ENCODE measurements around the gene REV3L.

REV3L gene

DNA sequence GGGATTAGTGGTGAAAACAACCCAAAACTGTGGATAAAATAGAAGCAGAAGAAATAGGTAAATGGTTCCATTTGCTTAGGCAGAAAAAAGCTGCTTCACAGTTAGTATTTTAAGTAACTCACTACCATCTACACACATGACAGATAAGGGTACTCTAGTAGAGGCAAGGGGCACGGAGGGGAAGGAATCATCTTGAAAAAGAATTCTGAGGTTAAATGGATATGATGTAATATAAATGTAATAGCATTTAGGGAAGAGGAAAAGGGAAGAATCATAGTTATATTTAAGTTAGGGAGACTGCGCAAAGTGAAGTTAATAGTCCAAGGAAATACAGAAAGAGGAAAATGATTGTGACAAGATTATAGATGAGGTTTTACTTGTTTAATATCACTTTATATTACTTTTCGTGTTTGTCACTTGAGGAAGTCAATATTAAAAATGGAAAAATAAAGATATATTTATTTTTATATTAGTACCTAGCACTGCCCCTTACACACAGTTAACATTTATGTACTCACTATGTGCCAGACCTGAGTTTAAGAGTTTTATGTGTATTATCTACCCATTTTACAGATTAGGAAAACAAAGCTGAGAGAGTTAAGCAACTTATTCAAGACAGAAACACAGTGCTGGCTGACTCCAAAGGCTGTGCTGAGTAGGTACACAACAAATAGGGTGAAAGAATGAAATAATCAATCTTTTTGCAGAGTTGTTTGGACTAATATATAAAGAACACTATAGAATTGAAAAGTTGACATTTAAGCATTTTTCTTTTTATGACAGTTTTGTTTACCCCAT lies 128.1 kb downstream of the REV3L start:
- no peak overlapping the region for H3K4me3 ChIP-seq (ENCODE audit: low read length)
- DNase-seq (ENCODE audit: low read depth): no peak
- TF ChIP-seq CTCF (conservative IDR thresholded peaks at IDR 0.05; ENCODE audit: low read depth, low read length): no peak

- TF ChIP-seq CTCF (conservative IDR thresholded peaks at IDR 0.05; ENCODE audit: low read depth, low read length): no peak
- DNase-seq (ENCODE audit: low read depth): no peak
- H3K4me3 ChIP-seq (ENCODE audit: low read length): no peak overlapping the region
Observed at GRCh38 chr6:111353912-111354462, 129.0 kb downstream of the REV3L start.

DNA sequence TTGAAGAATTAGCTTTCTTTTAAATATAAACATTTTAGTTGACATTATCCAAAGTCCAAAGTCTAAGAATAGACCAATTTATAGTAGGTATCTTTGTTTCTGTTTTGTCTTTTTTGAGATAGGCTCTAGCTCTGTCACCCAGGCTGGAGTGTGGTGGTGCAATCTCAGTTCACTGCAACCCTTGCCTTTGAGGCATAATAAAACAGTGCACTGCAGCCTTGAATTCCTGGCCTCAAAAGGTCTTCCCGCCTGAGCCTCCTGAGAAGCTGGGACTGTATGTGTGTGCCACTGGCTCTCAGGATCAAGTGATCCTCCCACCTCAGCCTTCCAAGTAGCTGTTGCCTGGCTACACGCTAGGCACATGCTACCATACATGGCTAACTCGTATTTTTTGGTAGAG lies 135.4 kb downstream of the REV3L start:
- TF ChIP-seq CTCF (conservative IDR thresholded peaks at IDR 0.05; ENCODE audit: low read depth, low read length): no peak
- H3K4me3 ChIP-seq (ENCODE audit: low read length): no peak overlapping the region
- no peak for DNase-seq (ENCODE audit: low read depth)

DNA sequence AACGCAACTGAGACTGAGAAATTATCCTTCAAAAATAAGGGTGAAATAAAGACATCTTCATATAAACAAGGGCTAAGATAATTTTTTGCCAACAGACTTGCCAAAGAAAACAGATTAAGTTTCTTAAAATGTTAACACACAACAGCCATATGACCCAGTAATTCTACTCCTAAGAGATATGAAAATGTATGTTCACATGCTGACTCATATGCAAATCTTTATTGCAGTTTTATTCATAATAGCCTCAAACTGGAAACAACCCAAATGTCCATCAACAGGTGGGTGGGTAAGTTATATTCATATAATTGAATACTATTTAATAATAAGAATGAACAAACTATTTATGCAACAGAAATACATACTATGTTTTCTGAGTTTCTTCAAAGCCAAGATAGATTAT lies 140.1 kb downstream of the REV3L start:
- DNase-seq (ENCODE audit: low read depth): no peak
- no peak for TF ChIP-seq CTCF (conservative IDR thresholded peaks at IDR 0.05; ENCODE audit: low read depth, low read length)
- no peak overlapping the region for H3K4me3 ChIP-seq (ENCODE audit: low read length)

- H3K4me3 ChIP-seq (ENCODE audit: low read length): no peak overlapping the region
- no peak for DNase-seq (ENCODE audit: low read depth)
- TF ChIP-seq CTCF (conservative IDR thresholded peaks at IDR 0.05; ENCODE audit: low read depth, low read length): no peak
Observed at GRCh38 chr6:111339294-111339693, 143.7 kb downstream of the REV3L start.

DNA sequence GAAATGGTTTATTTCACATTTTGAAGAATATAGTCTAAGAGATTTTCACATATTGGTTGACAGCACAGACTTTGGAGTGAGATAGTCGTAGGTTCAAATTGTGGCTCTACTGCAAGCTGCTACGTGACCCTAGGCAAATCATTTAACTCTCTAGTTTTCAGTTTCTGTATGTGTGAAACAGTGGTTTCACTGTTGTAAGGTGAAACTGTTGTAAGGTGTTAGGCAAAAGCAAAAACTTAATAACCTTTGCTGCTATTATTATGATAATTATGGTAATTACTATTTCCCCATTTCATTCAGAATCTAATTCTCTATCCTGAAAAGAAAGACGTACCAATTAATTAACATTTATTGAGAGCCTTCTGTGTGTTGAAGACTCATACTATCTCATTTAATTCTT lies 144.2 kb downstream of the REV3L start:
- no peak overlapping the region for H3K4me3 ChIP-seq (ENCODE audit: low read length)
- no peak for DNase-seq (ENCODE audit: low read depth)
- no peak for TF ChIP-seq CTCF (conservative IDR thresholded peaks at IDR 0.05; ENCODE audit: low read depth, low read length)

DNA sequence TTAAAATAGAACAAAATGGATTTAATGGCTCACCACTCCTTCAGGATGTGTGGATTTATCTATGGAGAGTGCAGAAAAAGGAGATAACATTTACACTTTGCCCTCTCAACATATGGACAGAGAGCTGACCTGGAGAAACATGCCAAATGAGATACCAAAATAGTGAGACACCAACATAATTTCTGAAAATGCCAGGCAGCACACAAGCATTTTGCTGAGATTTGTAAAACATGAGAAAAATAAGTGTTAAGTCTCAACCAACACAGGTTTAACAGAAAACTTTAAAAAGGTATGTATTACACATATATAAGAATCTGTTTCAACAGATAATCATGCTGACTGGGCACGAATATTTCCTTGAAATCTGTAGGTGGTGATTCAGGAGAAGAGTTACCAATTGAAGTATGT lies 145.2 kb downstream of the REV3L start:
- H3K4me3 ChIP-seq (ENCODE audit: low read length): no peak overlapping the region
- TF ChIP-seq CTCF (conservative IDR thresholded peaks at IDR 0.05; ENCODE audit: low read depth, low read length): no peak
- no peak for DNase-seq (ENCODE audit: low read depth)
